ENCODE results near the gene DNAJC5.

The DNAJC5 gene

DNA sequence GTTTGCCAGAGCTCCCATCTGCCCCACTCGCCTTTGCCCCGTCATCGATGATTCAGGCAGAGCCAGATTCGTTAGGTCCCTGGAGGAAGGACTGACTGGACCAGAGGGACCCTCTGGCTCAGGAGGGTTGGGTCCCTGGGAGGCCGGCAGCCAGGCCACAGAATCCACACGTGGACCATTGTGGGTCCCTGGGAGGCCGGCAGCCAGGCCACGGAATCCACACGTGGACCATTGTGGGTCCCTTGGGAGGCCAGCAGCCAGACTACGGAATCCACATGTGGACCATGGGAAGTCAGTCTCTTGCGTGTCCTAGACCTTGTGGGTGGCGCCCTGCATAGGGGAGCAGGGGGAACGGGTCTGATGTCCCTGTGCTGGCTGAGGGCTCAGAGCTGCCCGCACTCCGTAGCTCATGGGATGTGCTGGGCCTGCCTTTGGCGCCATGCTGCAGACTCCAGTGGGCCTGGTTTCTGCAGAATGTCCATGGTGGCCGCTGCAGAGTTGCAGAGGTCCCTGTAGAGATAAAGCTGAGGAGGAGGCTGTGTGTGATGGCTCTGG lies 37.8 kb downstream of the DNAJC5 start:
- Histone ChIP-seq H3K27me3 (ENCODE audit: insufficient read depth, poor library complexity, severe bottlenecking) (no peaks in the 10 kb centered on the region), H3K27ac (replicated peaks) (no peak overlapping the region), H3K4me3 (replicated peaks; ENCODE audit: insufficient read depth, low read length) (no peak overlapping the region)
- no peak for TF ChIP-seq SPI1 (IDR thresholded peaks at IDR 0.05; ENCODE audit: borderline replicate concordance, low read depth)
- no peak for TF ChIP-seq POLR2AphosphoS5 (IDR thresholded peaks at IDR 0.05; ENCODE audit: low read depth)
- TF ChIP-seq GABPA (IDR thresholded peaks at IDR 0.05; ENCODE audit: low read depth): no peak
- TF ChIP-seq, protein P1, sequence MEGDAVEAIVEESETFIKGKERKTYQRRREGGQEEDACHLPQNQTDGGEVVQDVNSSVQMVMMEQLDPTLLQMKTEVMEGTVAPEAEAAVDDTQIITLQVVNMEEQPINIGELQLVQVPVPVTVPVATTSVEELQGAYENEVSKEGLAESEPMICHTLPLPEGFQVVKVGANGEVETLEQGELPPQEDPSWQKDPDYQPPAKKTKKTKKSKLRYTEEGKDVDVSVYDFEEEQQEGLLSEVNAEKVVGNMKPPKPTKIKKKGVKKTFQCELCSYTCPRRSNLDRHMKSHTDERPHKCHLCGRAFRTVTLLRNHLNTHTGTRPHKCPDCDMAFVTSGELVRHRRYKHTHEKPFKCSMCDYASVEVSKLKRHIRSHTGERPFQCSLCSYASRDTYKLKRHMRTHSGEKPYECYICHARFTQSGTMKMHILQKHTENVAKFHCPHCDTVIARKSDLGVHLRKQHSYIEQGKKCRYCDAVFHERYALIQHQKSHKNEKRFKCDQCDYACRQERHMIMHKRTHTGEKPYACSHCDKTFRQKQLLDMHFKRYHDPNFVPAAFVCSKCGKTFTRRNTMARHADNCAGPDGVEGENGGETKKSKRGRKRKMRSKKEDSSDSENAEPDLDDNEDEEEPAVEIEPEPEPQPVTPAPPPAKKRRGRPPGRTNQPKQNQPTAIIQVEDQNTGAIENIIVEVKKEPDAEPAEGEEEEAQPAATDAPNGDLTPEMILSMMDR (IDR thresholded peaks at IDR 0.05; ENCODE audit: insufficient read depth, low read length): no peak
- TF ChIP-seq, protein P2, sequence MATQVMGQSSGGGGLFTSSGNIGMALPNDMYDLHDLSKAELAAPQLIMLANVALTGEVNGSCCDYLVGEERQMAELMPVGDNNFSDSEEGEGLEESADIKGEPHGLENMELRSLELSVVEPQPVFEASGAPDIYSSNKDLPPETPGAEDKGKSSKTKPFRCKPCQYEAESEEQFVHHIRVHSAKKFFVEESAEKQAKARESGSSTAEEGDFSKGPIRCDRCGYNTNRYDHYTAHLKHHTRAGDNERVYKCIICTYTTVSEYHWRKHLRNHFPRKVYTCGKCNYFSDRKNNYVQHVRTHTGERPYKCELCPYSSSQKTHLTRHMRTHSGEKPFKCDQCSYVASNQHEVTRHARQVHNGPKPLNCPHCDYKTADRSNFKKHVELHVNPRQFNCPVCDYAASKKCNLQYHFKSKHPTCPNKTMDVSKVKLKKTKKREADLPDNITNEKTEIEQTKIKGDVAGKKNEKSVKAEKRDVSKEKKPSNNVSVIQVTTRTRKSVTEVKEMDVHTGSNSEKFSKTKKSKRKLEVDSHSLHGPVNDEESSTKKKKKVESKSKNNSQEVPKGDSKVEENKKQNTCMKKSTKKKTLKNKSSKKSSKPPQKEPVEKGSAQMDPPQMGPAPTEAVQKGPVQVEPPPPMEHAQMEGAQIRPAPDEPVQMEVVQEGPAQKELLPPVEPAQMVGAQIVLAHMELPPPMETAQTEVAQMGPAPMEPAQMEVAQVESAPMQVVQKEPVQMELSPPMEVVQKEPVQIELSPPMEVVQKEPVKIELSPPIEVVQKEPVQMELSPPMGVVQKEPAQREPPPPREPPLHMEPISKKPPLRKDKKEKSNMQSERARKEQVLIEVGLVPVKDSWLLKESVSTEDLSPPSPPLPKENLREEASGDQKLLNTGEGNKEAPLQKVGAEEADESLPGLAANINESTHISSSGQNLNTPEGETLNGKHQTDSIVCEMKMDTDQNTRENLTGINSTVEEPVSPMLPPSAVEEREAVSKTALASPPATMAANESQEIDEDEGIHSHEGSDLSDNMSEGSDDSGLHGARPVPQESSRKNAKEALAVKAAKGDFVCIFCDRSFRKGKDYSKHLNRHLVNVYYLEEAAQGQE (IDR thresholded peaks at IDR 0.05; ENCODE audit: insufficient replicate concordance, low read depth): no peak
- DNase-seq (ENCODE audit: low read depth in 1 of 2, low spot score in 1 of 2): no peak

DNA sequence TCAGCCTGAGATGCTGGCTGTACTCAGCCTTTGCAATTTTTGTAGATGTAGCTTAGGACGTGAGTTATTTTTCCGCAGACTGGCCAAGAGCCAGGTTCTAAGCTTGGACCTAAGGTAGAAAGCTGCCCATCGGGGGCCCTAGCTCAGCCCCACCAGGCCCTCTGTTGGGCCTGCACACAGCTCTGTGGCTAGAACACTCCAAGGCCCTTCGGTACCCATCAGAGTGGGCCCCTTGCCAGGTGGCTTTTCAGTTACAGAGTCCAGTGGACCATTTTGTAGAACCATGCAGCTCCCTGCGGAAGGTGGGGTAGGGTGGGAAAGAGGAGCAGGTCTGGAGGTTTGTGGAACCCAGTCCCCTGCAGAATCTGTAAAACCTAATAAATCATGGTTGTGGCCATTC lies 38.7 kb downstream of the DNAJC5 start:
- no peaks in the 10 kb centered on the region for H3K27me3 ChIP-seq (ENCODE audit: insufficient read depth, poor library complexity, severe bottlenecking)
- no peak for DNase-seq (ENCODE audit: low read depth in 1 of 2, low spot score in 1 of 2)
- no peak overlapping the region for H3K4me3 ChIP-seq (replicated peaks; ENCODE audit: insufficient read depth, low read length)
- H3K27ac ChIP-seq (replicated peaks): no peak overlapping the region
- TF ChIP-seq, protein P1 (IDR thresholded peaks at IDR 0.05; ENCODE audit: insufficient read depth, low read length): no peak
- TF ChIP-seq GABPA (IDR thresholded peaks at IDR 0.05; ENCODE audit: low read depth) (no peak), SPI1 (IDR thresholded peaks at IDR 0.05; ENCODE audit: borderline replicate concordance, low read depth) (no peak), POLR2AphosphoS5 (IDR thresholded peaks at IDR 0.05; ENCODE audit: low read depth) (no peak)
- TF ChIP-seq, protein P2 (IDR thresholded peaks at IDR 0.05; ENCODE audit: insufficient replicate concordance, low read depth): no peak

DNA sequence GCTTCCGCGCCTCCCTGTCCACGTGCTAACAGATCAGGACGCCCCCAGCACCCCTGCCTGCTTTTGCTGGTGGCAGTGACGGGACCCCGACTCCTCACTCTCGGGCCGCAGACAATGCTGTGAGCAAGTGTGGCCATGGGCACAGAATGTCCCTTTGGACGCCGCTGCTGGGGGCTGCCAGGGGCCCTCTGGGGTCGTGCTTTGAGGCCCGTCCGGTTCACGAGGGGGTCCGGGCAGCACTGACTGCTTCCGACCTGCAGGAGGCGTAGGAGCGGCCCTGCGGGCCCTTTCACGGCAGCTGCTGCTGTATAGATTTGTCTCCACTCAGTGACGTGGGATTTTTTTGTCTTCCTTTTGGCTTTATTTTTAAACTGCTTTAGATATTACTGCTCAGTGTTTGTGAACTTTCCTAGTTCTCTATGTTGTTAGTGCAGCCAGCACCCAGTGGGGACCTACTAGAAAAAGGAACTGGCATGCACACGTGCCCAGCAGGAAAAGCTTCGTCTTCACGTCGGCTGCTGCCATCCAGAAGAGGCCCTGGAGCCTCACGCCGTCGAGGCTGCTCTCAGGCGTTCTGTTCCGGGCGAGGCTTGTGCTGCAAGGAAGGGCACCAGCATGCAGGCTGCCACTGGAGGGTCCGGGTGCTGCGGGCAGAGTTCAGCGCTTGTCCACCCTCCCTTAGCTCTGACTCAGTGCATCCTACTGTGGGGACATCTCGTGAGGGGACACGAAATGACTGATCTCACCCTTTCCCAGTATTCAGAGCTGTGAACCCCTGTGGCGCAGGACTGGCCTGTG lies 39.5 kb downstream of the DNAJC5 start:
- TF ChIP-seq SPI1 (IDR thresholded peaks at IDR 0.05; ENCODE audit: borderline replicate concordance, low read depth) (peak; percentile 39; the same call in 1 of the 2 replicates), GABPA (IDR thresholded peaks at IDR 0.05; ENCODE audit: low read depth) (no peak)
- no peak overlapping the region for H3K4me3 ChIP-seq (replicated peaks; ENCODE audit: insufficient read depth, low read length)
- no peak overlapping the region for H3K27ac ChIP-seq (replicated peaks)
- H3K27me3 ChIP-seq (ENCODE audit: insufficient read depth, poor library complexity, severe bottlenecking): no peaks in the 10 kb centered on the region
- no peak for DNase-seq (ENCODE audit: low read depth in 1 of 2, low spot score in 1 of 2)

DNA sequence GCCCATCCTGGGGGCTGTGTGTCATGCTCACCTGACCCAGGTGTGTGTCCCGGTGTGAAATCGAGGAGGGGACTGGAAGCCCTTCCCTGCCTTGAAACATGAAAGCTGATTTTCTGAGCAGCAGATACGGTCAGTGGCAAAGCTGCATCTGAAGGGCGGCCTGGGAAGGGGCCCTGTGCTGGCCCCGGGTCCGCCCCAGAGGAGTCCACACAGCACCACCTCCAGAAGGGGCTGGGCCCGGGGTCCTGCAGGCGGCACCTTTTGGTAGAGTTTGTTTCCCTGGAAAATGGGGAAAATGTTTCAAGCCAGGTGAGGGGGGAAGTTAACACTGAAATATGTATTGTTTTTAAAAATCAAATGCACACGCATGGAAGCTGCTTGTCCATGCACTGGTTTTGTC lies 40.5 kb downstream of the DNAJC5 start:
- Histone ChIP-seq H3K27me3 (ENCODE audit: insufficient read depth, poor library complexity, severe bottlenecking) (no peaks in the 10 kb centered on the region), H3K27ac (replicated peaks) (no peak overlapping the region), H3K4me3 (replicated peaks; ENCODE audit: insufficient read depth, low read length) (no peak overlapping the region)
- DNase-seq (ENCODE audit: low read depth in 1 of 2, low spot score in 1 of 2): no peak
- TF ChIP-seq, protein P1 (IDR thresholded peaks at IDR 0.05; ENCODE audit: insufficient read depth, low read length): no peak
